Measurements from ENCODE around the gene DLG2. TPM values are rescaled to one million over a fixed set of nuclear protein-coding genes. Genes with fewer than 3 reads are reported as not detected.

Gene DLG2
- total RNA-seq, 1 donor from 2014 or later, result 7.2 TPM

- no peaks in the 10 kb centered on the region for H3K27me3 ChIP-seq (ENCODE audit: low read depth)
- H3K9me3 ChIP-seq, result no peaks in the 10 kb centered on the region
- intact Hi-C loops (cut with DNase I), result no loop called here
- H3K27ac ChIP-seq, result no peak overlapping the region
- no peaks in the 10 kb centered on the region for H3K36me3 ChIP-seq
- no peak overlapping the region for H3K4me3 ChIP-seq
- no peak for TF ChIP-seq CTCF (IDR thresholded peaks at IDR 0.05)
- no peak for DNase-seq
- H3K4me1 ChIP-seq, result no peaks in the 10 kb centered on the region
- no peak for ATAC-seq
Observed at GRCh38 chr11:84899134-84899533, 728.0 kb downstream of the DLG2 start.

- no peak overlapping the region for H3K4me3 ChIP-seq
- no peaks in the 10 kb centered on the region for H3K9me3 ChIP-seq
- intact Hi-C loops (cut with DNase I), result no loop called here
- H3K36me3 ChIP-seq, result no peaks in the 10 kb centered on the region
- DNase-seq, result no peak
- no peak for TF ChIP-seq CTCF (IDR thresholded peaks at IDR 0.05)
- no peak for ATAC-seq
- H3K27me3 ChIP-seq (ENCODE audit: low read depth), result no peaks in the 10 kb centered on the region
- no peak overlapping the region for H3K27ac ChIP-seq
- H3K4me1 ChIP-seq, result no peaks in the 10 kb centered on the region
Observed at GRCh38 chr11:84894666-84895065, 732.5 kb downstream of the DLG2 start.

GRCh38 chr11:84890676-84891075, 736.5 kb downstream of the DLG2 start:
- no peaks in the 10 kb centered on the region for H3K9me3 ChIP-seq
- no peaks in the 10 kb centered on the region for H3K36me3 ChIP-seq
- H3K27ac ChIP-seq, result no peak overlapping the region
- H3K27me3 ChIP-seq (ENCODE audit: low read depth), result no peaks in the 10 kb centered on the region
- DNase-seq (no peak), ATAC-seq (no peak)
- H3K4me1 ChIP-seq, result no peaks in the 10 kb centered on the region
- H3K4me3 ChIP-seq, result no peak overlapping the region
- no peak for TF ChIP-seq CTCF (IDR thresholded peaks at IDR 0.05)
- intact Hi-C loops (cut with DNase I), result no loop called here

GRCh38 chr11:84889556-84889955, 737.6 kb downstream of the DLG2 start:
- intact Hi-C loops (cut with DNase I), result no loop called here
- Histone ChIP-seq H3K9me3 (no peaks in the 10 kb centered on the region), H3K4me3 (no peak overlapping the region), H3K36me3 (no peaks in the 10 kb centered on the region), H3K27ac (no peak overlapping the region), H3K4me1 (no peaks in the 10 kb centered on the region), H3K27me3 (ENCODE audit: low read depth) (no peaks in the 10 kb centered on the region)
- no peak for TF ChIP-seq CTCF (IDR thresholded peaks at IDR 0.05)
- ATAC-seq, result no peak
- no peak for DNase-seq

GRCh38 chr11:84887055-84887629, 740.0 kb downstream of the DLG2 start:
- no peak for TF ChIP-seq CTCF (IDR thresholded peaks at IDR 0.05)
- H3K4me1 ChIP-seq, result no peaks in the 10 kb centered on the region
- no peaks in the 10 kb centered on the region for H3K27me3 ChIP-seq (ENCODE audit: low read depth)
- no peak overlapping the region for H3K4me3 ChIP-seq
- no peaks in the 10 kb centered on the region for H3K9me3 ChIP-seq
- H3K36me3 ChIP-seq, result no peaks in the 10 kb centered on the region
- H3K27ac ChIP-seq, result no peak overlapping the region
- intact Hi-C loops (cut with DNase I), result no loop called here
- DNase-seq, result no peak
- no peak for ATAC-seq

GRCh38 chr11:84886344-84886743, 740.8 kb downstream of the DLG2 start:
- H3K36me3 ChIP-seq, result no peaks in the 10 kb centered on the region
- H3K27ac ChIP-seq, result no peak overlapping the region
- TF ChIP-seq CTCF (IDR thresholded peaks at IDR 0.05), result no peak
- no peaks in the 10 kb centered on the region for H3K27me3 ChIP-seq (ENCODE audit: low read depth)
- no peak overlapping the region for H3K4me3 ChIP-seq
- H3K4me1 ChIP-seq, result no peaks in the 10 kb centered on the region
- DNase-seq (no peak), ATAC-seq (no peak)
- intact Hi-C loops (cut with DNase I), result no loop called here
- H3K9me3 ChIP-seq, result no peaks in the 10 kb centered on the region
